ENCODE results near the gene LRTM2.

GRCh38 chr12:1827826-1828805 is 7.8 kb downstream of the LRTM2 start:
- TF ChIP-seq CTCF (IDR thresholded peaks at IDR 0.05) (no peak), ZFX (IDR thresholded peaks at IDR 0.05; ENCODE audit: borderline replicate concordance) (no peak)
